Mesenchymal stem cell (in vitro differentiated cells and primary cell): Measurements from ENCODE around the gene SYNE1.

Experiments used
- DNase-seq: peaks from one replicate; pipeline ENCODE4 v3.0.0-alpha.2; 2013
- H2AFZ ChIP-seq: one replicate; pipeline ENCODE4 v1.6.1; 2013; ENCODE audit warnings: low read depth, mild to moderate bottlenecking, control low read depth, inconsistent platforms, low read length, moderate library complexity
- H2AK5ac ChIP-seq: 2 replicates; pipeline ENCODE4 v1.6.1; 2013; ENCODE audit warnings: low read length, moderate library complexity, mild to moderate bottlenecking, inconsistent platforms; ENCODE audit not compliant: severe bottlenecking
- H2BK120ac ChIP-seq: one replicate; pipeline ENCODE4 v1.6.1; 2013; ENCODE audit warnings: low read depth, mild to moderate bottlenecking, inconsistent platforms, low read length, moderate library complexity
- H2BK12ac ChIP-seq, 2 experiments: one replicate each; pipeline ENCODE4 v1.6.1; 2013; ENCODE audit warnings: inconsistent platforms in 2 of 2, low read length in 2 of 2, mild to moderate bottlenecking in 2 of 2, moderate library complexity in 2 of 2, control low read depth in 1 of 2
- H2BK15ac ChIP-seq: one replicate; pipeline ENCODE4 v1.6.1; 2013; ENCODE audit warnings: mild to moderate bottlenecking, low read depth, inconsistent platforms; ENCODE audit not compliant: poor library complexity, severe bottlenecking
- H2BK5ac ChIP-seq: 2 replicates; pipeline ENCODE4 v1.6.1; 2013; ENCODE audit warnings: low read depth, mild to moderate bottlenecking, low read length, control low read depth, inconsistent platforms; ENCODE audit not compliant: poor library complexity, severe bottlenecking
- H3K14ac ChIP-seq, 2 experiments: one replicate each; pipeline ENCODE4 v1.6.1; 2013; ENCODE audit warnings: inconsistent platforms in 2 of 2, low read length in 2 of 2, control low read depth in 1 of 2, mild to moderate bottlenecking in 1 of 2, moderate library complexity in 1 of 2
- H3K18ac ChIP-seq, 2 experiments: one replicate each; pipeline ENCODE4 v1.6.1; 2013; ENCODE audit warnings: inconsistent platforms in 2 of 2, low read length in 2 of 2, control low read depth in 1 of 2, low read depth in 1 of 2, mild to moderate bottlenecking in 1 of 2
- H3K23ac ChIP-seq, 2 experiments: one replicate each; pipeline ENCODE4 v1.6.1; 2013; ENCODE audit warnings: inconsistent platforms in 2 of 2, low read length in 2 of 2, mild to moderate bottlenecking in 2 of 2, moderate library complexity in 2 of 2, control low read depth in 1 of 2
- H3K27ac ChIP-seq: 2 replicates; pipeline ENCODE4 v1.5.1; 2013; ENCODE audit warnings: mild to moderate bottlenecking, moderate library complexity, low read length, control low read depth, inconsistent platforms; ENCODE audit not compliant: poor library complexity, severe bottlenecking
- H3K27me3 ChIP-seq, 2 experiments: 2 replicates each; pipeline versions ENCODE4 v1.6.1 to v1.7.0; 2013; ENCODE audit warnings: low read length in 2 of 2, mild to moderate bottlenecking in 2 of 2, moderate library complexity in 2 of 2, control low read depth in 1 of 2, inconsistent platforms in 1 of 2; ENCODE audit not compliant: control insufficient read depth in 1 of 2, insufficient read depth in 1 of 2
- H3K36me3 ChIP-seq, 2 experiments: 2 replicates each; pipeline versions ENCODE4 v1.6.1 to v1.7.0; 2013; ENCODE audit warnings: low read length in 2 of 2, control low read depth in 1 of 2, inconsistent platforms in 1 of 2, low read depth in 1 of 2, mild to moderate bottlenecking in 1 of 2; ENCODE audit not compliant: insufficient read depth in 2 of 2, control insufficient read depth in 1 of 2
- H3K4ac ChIP-seq, 2 experiments: one replicate each; pipeline ENCODE4 v1.6.1; 2013; ENCODE audit warnings: inconsistent platforms in 2 of 2, low read length in 2 of 2, mild to moderate bottlenecking in 2 of 2, moderate library complexity in 2 of 2, control low read depth in 1 of 2, low read depth in 1 of 2
- H3K4me1 ChIP-seq: 2 replicates; pipeline ENCODE4 v1.6.1; 2013; ENCODE audit warnings: low read depth, low read length, control low read depth; ENCODE audit not compliant: control insufficient read depth, insufficient read depth
- H3K4me2 ChIP-seq: 2 replicates; pipeline ENCODE4 v1.6.1; 2013; ENCODE audit warnings: low read length, mild to moderate bottlenecking, inconsistent platforms; ENCODE audit not compliant: poor library complexity, severe bottlenecking
- H3K4me3 ChIP-seq, 2 experiments: 2 replicates each; pipeline versions ENCODE4 v1.5.1 to v1.7.0; 2013; ENCODE audit warnings: low read length in 2 of 2, mild to moderate bottlenecking in 2 of 2, control low read depth in 1 of 2, low read depth in 1 of 2; ENCODE audit not compliant: insufficient read depth in 1 of 2
- H3K79me1 ChIP-seq: replicated peaks from 2 replicates; pipeline ENCODE4 v1.6.1; 2013; ENCODE audit warnings: mild to moderate bottlenecking, control low read depth, low read length, inconsistent platforms; ENCODE audit not compliant: poor library complexity, severe bottlenecking
- H3K9ac ChIP-seq: 2 replicates; pipeline ENCODE4 v1.7.0; 2013; ENCODE audit warnings: mild to moderate bottlenecking, low read length, moderate library complexity
- H3K9me3 ChIP-seq: 2 replicates; pipeline ENCODE4 v1.7.0; 2013; ENCODE audit warnings: mild to moderate bottlenecking, low read length; ENCODE audit not compliant: control insufficient read depth
- H4K8ac ChIP-seq: one replicate; pipeline ENCODE4 v1.6.1; 2013; ENCODE audit warnings: inconsistent platforms, mild to moderate bottlenecking, low read length, moderate library complexity
- H4K91ac ChIP-seq: one replicate; pipeline ENCODE4 v1.6.1; 2013; ENCODE audit warnings: mild to moderate bottlenecking, low read length, inconsistent platforms
- WGBS: methylation state at CpG from one replicate; pipeline ENCODE4 v1.1.7; 2013; ENCODE audit warnings: mixed read lengths; 5-methylcytosine and 5-hydroxymethylcytosine counted together

The SYNE1 gene

GRCh38 chr6:152221806-152222628 is 415.1 kb downstream of the SYNE1 start:
- H2AFZ ChIP-seq = no peak overlapping the region
- no peak overlapping the region for H3K27ac ChIP-seq
- no peak overlapping the region for H2BK120ac ChIP-seq
- no peak overlapping the region for H2BK5ac ChIP-seq
- peaks cover 27% of the 10 kb centered on the region for H3K9me3 ChIP-seq
- H3K4me3 ChIP-seq = peak overlapping the region in 1 of 2 experiments; percentile 38
- H3K14ac ChIP-seq = no peak overlapping the region
- no peak overlapping the region for H2BK12ac ChIP-seq
- H3K23ac ChIP-seq = no peak overlapping the region
- no peak overlapping the region for H2AK5ac ChIP-seq
- no peak overlapping the region for H4K8ac ChIP-seq
- no peak overlapping the region for H3K4ac ChIP-seq
- H3K18ac ChIP-seq = no peak overlapping the region
- 99% methylated on average over 4 of the region's 4 CpGs for WGBS
- H3K4me2 ChIP-seq = no peak overlapping the region
- H3K4me1 ChIP-seq = no peaks in the 10 kb centered on the region
- H3K27me3 ChIP-seq = no peaks in the 10 kb centered on the region
- peaks cover 26 to 79% of the 10 kb centered on the region in 2 experiments for H3K36me3 ChIP-seq
- DNase-seq = no peak
- no peak overlapping the region for H4K91ac ChIP-seq
- H2BK15ac ChIP-seq = no peak overlapping the region
- no peaks in the 10 kb centered on the region for H3K79me1 ChIP-seq
- no peak overlapping the region for H3K9ac ChIP-seq

DNA sequence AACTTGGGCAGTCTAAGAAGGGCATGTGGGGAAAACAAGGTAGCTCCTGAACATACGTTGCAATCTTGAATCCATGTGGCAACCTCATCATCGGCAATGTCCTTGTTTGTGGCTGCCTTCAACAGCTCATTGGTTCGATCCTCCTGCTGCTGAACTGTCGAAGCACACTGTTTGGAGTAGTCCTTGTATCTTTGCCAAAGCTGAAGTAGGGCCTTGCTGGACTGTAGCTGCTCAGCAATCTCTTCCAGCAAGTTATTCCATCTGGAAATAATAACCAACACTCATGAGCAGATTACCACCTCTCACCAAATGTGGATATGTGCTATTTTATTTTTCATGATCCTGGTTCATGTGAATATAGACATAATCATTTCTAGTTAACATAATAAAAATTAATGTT is 416.4 kb downstream of the SYNE1 start:
- WGBS = 94% methylated on average over 4 of the region's 4 CpGs
- DNase-seq = no peak

DNA sequence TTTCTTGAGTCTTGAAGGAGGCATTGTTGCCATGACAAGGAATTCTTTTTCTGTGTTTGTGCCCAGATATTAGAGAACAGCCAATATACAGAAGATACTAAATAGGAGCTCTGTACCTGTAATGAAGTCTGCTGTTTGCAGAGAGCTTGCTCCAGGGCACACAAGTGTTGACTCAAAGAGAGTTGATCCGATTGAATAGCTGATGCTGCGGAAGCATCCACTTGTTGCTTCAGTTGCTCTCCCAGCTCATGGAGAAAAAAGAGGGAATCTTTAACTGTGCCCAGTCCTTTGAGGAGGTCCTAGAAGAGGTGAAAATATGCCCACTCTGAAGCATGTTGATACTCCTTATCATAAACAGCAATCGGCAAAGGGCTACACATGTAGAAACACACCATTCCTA is 418.3 kb downstream of the SYNE1 start:
- peaks cover 34 to 90% of the 10 kb centered on the region in 2 experiments for H3K36me3 ChIP-seq
- H2BK12ac ChIP-seq = no peak overlapping the region
- no peak overlapping the region for H4K91ac ChIP-seq
- H3K23ac ChIP-seq = no peak overlapping the region
- no peak overlapping the region for H3K27ac ChIP-seq
- no peak overlapping the region for H2BK120ac ChIP-seq
- H3K18ac ChIP-seq = no peak overlapping the region
- no peaks in the 10 kb centered on the region for H3K4me1 ChIP-seq
- no peak overlapping the region for H2AK5ac ChIP-seq
- H3K9me3 ChIP-seq = peaks cover 27% of the 10 kb centered on the region
- H2AFZ ChIP-seq = no peak overlapping the region
- H3K4me3 ChIP-seq = no peak overlapping the region
- no peak overlapping the region for H2BK15ac ChIP-seq
- WGBS = 100% methylated on average over 3 of the region's 3 CpGs
- H3K4ac ChIP-seq = no peak overlapping the region
- H4K8ac ChIP-seq = no peak overlapping the region
- no peak overlapping the region for H3K4me2 ChIP-seq
- H3K27me3 ChIP-seq = no peaks in the 10 kb centered on the region
- no peak overlapping the region for H3K9ac ChIP-seq
- no peak for DNase-seq
- no peak overlapping the region for H2BK5ac ChIP-seq
- peaks cover 1% of the 10 kb centered on the region for H3K79me1 ChIP-seq
- H3K14ac ChIP-seq = no peak overlapping the region

More for the DNA sequence above, 416.4 kb downstream of the SYNE1 start:
- no peak overlapping the region for H2BK120ac ChIP-seq
- no peak overlapping the region for H2BK15ac ChIP-seq
- no peak overlapping the region for H3K18ac ChIP-seq
- H3K79me1 ChIP-seq = peaks cover 1% of the 10 kb centered on the region
- peaks cover 31 to 88% of the 10 kb centered on the region in 2 experiments for H3K36me3 ChIP-seq
- no peak overlapping the region for H3K9ac ChIP-seq
- no peak overlapping the region for H2BK12ac ChIP-seq
- no peak overlapping the region for H3K4me2 ChIP-seq
- no peak overlapping the region for H3K4ac ChIP-seq
- no peak overlapping the region for H3K27ac ChIP-seq
- H2AFZ ChIP-seq = no peak overlapping the region
- no peak overlapping the region for H4K8ac ChIP-seq
- no peaks in the 10 kb centered on the region for H3K4me1 ChIP-seq
- H2AK5ac ChIP-seq = no peak overlapping the region
- H3K23ac ChIP-seq = no peak overlapping the region
- peaks cover 27% of the 10 kb centered on the region for H3K9me3 ChIP-seq
- no peak overlapping the region for H4K91ac ChIP-seq
- H3K14ac ChIP-seq = no peak overlapping the region
- H3K27me3 ChIP-seq = no peaks in the 10 kb centered on the region
- no peak overlapping the region for H3K4me3 ChIP-seq
- no peak overlapping the region for H2BK5ac ChIP-seq

DNA sequence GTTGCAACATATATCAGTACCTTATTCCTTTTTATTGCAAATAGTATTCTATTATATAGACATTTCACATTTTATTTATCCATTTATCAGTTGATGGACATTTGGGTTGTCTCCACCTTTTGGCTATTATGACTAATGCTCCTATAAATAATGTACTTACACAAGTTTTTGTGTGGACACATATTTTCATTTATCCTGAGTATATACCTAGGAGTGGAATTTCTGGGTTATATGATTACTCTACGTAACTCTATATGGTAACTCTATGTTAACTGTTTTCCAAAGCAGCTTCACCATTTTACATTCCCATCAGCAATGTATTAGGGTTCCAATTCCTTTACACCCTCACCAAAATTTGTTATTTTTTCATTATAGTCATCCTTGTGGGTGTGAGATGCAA is 424.7 kb downstream of the SYNE1 start:
- H4K91ac ChIP-seq = no peak overlapping the region
- H2BK15ac ChIP-seq = no peak overlapping the region
- H3K18ac ChIP-seq = no peak overlapping the region
- no peak overlapping the region for H3K14ac ChIP-seq
- no peak overlapping the region for H3K23ac ChIP-seq
- H2BK5ac ChIP-seq = no peak overlapping the region
- H2AK5ac ChIP-seq = no peak overlapping the region
- no peak overlapping the region for H3K9ac ChIP-seq
- H3K4ac ChIP-seq = no peak overlapping the region
- H3K79me1 ChIP-seq = peaks cover 1% of the 10 kb centered on the region
- no peak overlapping the region for H3K4me2 ChIP-seq
- no peaks in the 10 kb centered on the region for H3K9me3 ChIP-seq
- no peaks in the 10 kb centered on the region for H3K4me1 ChIP-seq
- peaks cover 21 to 85% of the 10 kb centered on the region in 2 experiments for H3K36me3 ChIP-seq
- WGBS = no CpG with 5 or more reads among the region's 1 CpG
- H3K4me3 ChIP-seq = no peak overlapping the region
- H3K27ac ChIP-seq = no peak overlapping the region
- H3K27me3 ChIP-seq = no peaks in the 10 kb centered on the region
- no peak overlapping the region for H2BK120ac ChIP-seq
- H2AFZ ChIP-seq = no peak overlapping the region
- no peak for DNase-seq
- no peak overlapping the region for H2BK12ac ChIP-seq
- H4K8ac ChIP-seq = no peak overlapping the region
